ENCODE measurements around the gene THSD7B. TPM values are rescaled to one million over a fixed set of nuclear protein-coding genes. Genes with fewer than 3 reads are reported as not detected.

The THSD7B gene
- total RNA-seq, 2 donors from 2014 or later, result 0.95 to 12.7 TPM

- ATAC-seq (ENCODE audit: insufficient number of reproducible peaks, low FRiP score, low read depth) (no peak), DNase-seq (ENCODE audit: low spot score) (no peak)
- Histone ChIP-seq H3K4me3 (no peak overlapping the region), H3K27me3 (replicated peaks; ENCODE audit: insufficient read depth) (no peaks in the 10 kb centered on the region), H3K36me3 (no peaks in the 10 kb centered on the region), H3K9me3 (no peaks in the 10 kb centered on the region), H3K4me1 (ENCODE audit: control insufficient read depth in 1 of 2, low read depth in 2 of 2) (no peaks in the 10 kb centered on the region), H3K27ac (no peak overlapping the region)
- TF ChIP-seq CTCF (IDR thresholded peaks at IDR 0.05), result no peak
These were observed 956.4 kb downstream of the THSD7B start for GRCh38 chr2:137721733-137722132.

GRCh38 chr2:137724912-137725311 lies 959.6 kb downstream of the THSD7B start:
- Histone ChIP-seq H3K4me3 (no peak overlapping the region), H3K36me3 (no peaks in the 10 kb centered on the region), H3K27ac (no peak overlapping the region), H3K9me3 (no peaks in the 10 kb centered on the region), H3K4me1 (ENCODE audit: control insufficient read depth in 1 of 2, low read depth in 2 of 2) (no peaks in the 10 kb centered on the region), H3K27me3 (replicated peaks; ENCODE audit: insufficient read depth) (no peaks in the 10 kb centered on the region)
- no peak for TF ChIP-seq CTCF (IDR thresholded peaks at IDR 0.05)
- no peak for DNase-seq (ENCODE audit: low spot score)
- no peak for ATAC-seq (ENCODE audit: insufficient number of reproducible peaks, low FRiP score, low read depth)
